Chondrocyte (in vitro differentiated cells): ENCODE results near the gene CHRNA5. TPM values are rescaled to one million over a fixed set of nuclear protein-coding genes. Genes with fewer than 3 reads are reported as not detected.
A peak's percentile ranks its signal among the peaks of the same experiment; 100 is the strongest.

Experiments
- DNase-seq: peaks from one replicate; pipeline ENCODE4 v3.0.0; 2021; ENCODE audit warnings: mixed read lengths, low spot score
- H3K27ac Mint-ChIP-seq: one replicate; pipeline ENCODE4 v1.8.0; 2021; ENCODE audit warnings: mild to moderate bottlenecking, moderate library complexity, mixed read lengths; ENCODE audit not compliant: unreplicated experiment
- H3K27me3 Mint-ChIP-seq: 2 replicates; pipeline ENCODE4 v1.8.0; 2021; ENCODE audit warnings: low read depth, mixed read lengths
- H3K36me3 Mint-ChIP-seq: 2 replicates; pipeline ENCODE4 v1.8.0; 2021; ENCODE audit warnings: low read depth, mixed read lengths
- H3K4me1 Mint-ChIP-seq: 2 replicates; pipeline ENCODE4 v1.8.0; 2021; ENCODE audit warnings: low read depth, mild to moderate bottlenecking, mixed read lengths
- H3K4me3 Mint-ChIP-seq: one replicate; pipeline ENCODE4 v1.8.0; 2021; ENCODE audit warnings: mild to moderate bottlenecking, moderate library complexity, mixed read lengths; ENCODE audit not compliant: unreplicated experiment
- H3K9me3 Mint-ChIP-seq: 2 replicates; pipeline ENCODE4 v1.8.0; 2021; ENCODE audit warnings: low read depth, mixed read lengths
- CTCF ChIP-seq: fragments of 200-600 bp; sonication (generic); IDR thresholded peaks from 2 replicates; pipeline ENCODE4 v1.5.0; 2021; ENCODE audit warnings: antibody characterized with exemption, mild to moderate bottlenecking, moderate library complexity
- total RNA-seq: library from RNA; stranded (reverse); gene quantifications from 3 replicates; pipeline ENCODE4 v1.2.1, GENCODE V29; 2021

CHRNA5 gene
- total RNA-seq, 1 donor from 2014 or later = 1.6 TPM

- Mint-ChIP-seq H3K36me3 (no peaks in the 10 kb centered on the region), H3K27ac (peak overlapping the region; percentile 34), H3K4me3 (peak overlapping the region; percentile 74), H3K4me1 (peaks cover 9% of the 10 kb centered on the region), H3K9me3 (no peaks in the 10 kb centered on the region), H3K27me3 (peaks cover 15% of the 10 kb centered on the region)
- TF ChIP-seq CTCF = peak; percentile 63
- DNase-seq = no peak
These were observed 843 bp downstream of the CHRNA5 start for GRCh38 chr15:78565951-78566774.

GRCh38 chr15:78567531-78567930, 2.2 kb downstream of the CHRNA5 start:
- Mint-ChIP-seq H3K27ac (no peak overlapping the region), H3K4me3 (no peak overlapping the region), H3K27me3 (peaks cover 8% of the 10 kb centered on the region), H3K4me1 (peaks cover 9% of the 10 kb centered on the region), H3K36me3 (no peaks in the 10 kb centered on the region), H3K9me3 (no peaks in the 10 kb centered on the region)
- no peak for DNase-seq
- TF ChIP-seq CTCF = no peak

- H3K27ac Mint-ChIP-seq = no peak overlapping the region
- no peaks in the 10 kb centered on the region for H3K9me3 Mint-ChIP-seq
- no peak for TF ChIP-seq CTCF
- no peak for DNase-seq
- H3K4me1 Mint-ChIP-seq = peaks cover 9% of the 10 kb centered on the region
- H3K27me3 Mint-ChIP-seq = peaks cover 4% of the 10 kb centered on the region
- H3K36me3 Mint-ChIP-seq = no peaks in the 10 kb centered on the region
- no peak overlapping the region for H3K4me3 Mint-ChIP-seq
These were observed 5.4 kb downstream of the CHRNA5 start for GRCh38 chr15:78570710-78571109.

- no peak for DNase-seq
- Mint-ChIP-seq H3K4me3 (no peak overlapping the region), H3K9me3 (no peaks in the 10 kb centered on the region), H3K27ac (no peak overlapping the region), H3K27me3 (peaks cover 4% of the 10 kb centered on the region), H3K36me3 (no peaks in the 10 kb centered on the region), H3K4me1 (peaks cover 3% of the 10 kb centered on the region)
- TF ChIP-seq CTCF = no peak
These were observed 6.1 kb downstream of the CHRNA5 start for GRCh38 chr15:78571382-78571781.

- Mint-ChIP-seq H3K4me1 (no peaks in the 10 kb centered on the region), H3K27ac (no peak overlapping the region), H3K4me3 (no peak overlapping the region), H3K36me3 (no peaks in the 10 kb centered on the region), H3K27me3 (no peaks in the 10 kb centered on the region), H3K9me3 (no peaks in the 10 kb centered on the region)
- DNase-seq = no peak
- no peak for TF ChIP-seq CTCF
These were observed 8.1 kb downstream of the CHRNA5 start for GRCh38 chr15:78573416-78573815.
